ENCODE measurements around the gene PLEKHA7.
"Not testable (repeated sequence)": the region's sequence is repeated elsewhere in the genome, so short reads cannot be mapped to it uniquely, and the experiment has no call there.

The PLEKHA7 gene

GRCh38 chr11:16933291-16933690, 80.9 kb downstream of the PLEKHA7 start:
- TF ChIP-seq POLR2A (IDR thresholded peaks at IDR 0.05; ENCODE audit: low read length) (no peak), GATA1 (IDR thresholded peaks at IDR 0.05; ENCODE audit: low read depth, low read length) (no peak)
- no peak for DNase-seq

GRCh38 chr11:16928044-16928443, 86.2 kb downstream of the PLEKHA7 start:
- DNase-seq = no peak
- TF ChIP-seq GATA1 (IDR thresholded peaks at IDR 0.05; ENCODE audit: low read depth, low read length) (no peak), POLR2A (IDR thresholded peaks at IDR 0.05; ENCODE audit: low read length) (no peak)

DNA sequence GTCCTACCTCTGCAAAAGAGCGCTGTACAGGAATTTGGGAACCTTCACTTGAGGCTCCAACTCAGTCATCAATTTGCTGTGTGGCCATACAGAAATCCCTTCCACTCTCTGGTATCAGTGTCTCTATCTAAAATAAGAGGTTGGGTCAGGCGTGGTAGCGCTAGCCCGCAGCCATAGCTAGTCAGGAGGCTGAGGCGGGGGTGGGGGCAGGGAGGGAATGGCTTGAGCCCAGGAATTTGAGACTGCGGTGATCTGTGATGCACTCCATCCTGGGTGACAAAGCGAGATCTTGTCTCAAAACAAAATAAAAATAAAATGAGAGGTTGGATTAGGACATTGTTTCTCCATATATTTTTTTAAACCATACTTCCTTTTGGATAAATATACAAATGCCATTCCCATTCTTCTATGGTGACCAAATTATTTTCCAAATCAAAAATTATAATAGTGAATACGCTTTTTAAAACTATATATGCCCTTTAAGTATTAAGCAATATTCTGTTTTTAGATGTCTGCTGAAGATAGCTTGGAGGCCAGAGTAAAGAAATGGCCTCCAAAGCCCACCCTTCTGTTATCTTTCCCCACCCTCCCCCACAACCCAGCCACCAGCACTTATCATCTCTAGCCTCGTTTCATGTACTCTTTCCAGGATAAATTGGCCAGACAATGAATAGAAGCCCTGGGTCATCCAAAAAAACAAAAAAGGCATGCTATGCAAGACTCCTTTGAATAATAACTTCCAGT, 87.2 kb downstream of the PLEKHA7 start:
- no peak for TF ChIP-seq GATA1 (IDR thresholded peaks at IDR 0.05; ENCODE audit: low read depth, low read length)
- peak; percentile 3 to 28 for DNase-seq

DNA sequence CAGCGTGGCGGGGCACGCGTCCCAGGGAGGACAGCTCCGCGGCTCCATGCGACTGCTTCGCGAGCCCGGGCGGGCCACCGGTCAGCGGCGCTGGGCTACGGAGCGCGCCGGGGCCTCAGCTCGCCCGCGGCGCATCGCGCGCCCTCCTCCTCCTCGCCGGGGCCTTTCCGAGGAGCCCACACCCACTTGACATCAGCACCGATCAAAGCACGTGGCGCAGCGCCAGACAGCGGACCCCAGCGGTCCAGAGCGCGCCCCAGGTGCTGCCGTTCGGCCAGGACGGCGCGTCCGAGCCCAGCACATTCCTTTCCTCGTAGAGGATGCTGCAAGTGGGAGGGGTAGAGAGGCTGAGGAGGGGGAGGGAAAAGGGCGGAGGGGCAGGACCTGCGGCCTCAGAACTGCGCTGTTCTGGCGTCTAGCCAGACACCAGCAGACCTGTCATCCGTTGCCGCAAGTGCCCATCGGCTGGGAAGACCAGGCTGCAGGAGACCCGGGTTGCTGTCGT, 88.6 kb downstream of the PLEKHA7 start:
- no peak for TF ChIP-seq POLR2A (IDR thresholded peaks at IDR 0.05; ENCODE audit: low read length)
- no peak for TF ChIP-seq GATA1 (IDR thresholded peaks at IDR 0.05; ENCODE audit: low read depth, low read length)
- peak in 1 of 2 experiments; percentile 33 for DNase-seq

DNA sequence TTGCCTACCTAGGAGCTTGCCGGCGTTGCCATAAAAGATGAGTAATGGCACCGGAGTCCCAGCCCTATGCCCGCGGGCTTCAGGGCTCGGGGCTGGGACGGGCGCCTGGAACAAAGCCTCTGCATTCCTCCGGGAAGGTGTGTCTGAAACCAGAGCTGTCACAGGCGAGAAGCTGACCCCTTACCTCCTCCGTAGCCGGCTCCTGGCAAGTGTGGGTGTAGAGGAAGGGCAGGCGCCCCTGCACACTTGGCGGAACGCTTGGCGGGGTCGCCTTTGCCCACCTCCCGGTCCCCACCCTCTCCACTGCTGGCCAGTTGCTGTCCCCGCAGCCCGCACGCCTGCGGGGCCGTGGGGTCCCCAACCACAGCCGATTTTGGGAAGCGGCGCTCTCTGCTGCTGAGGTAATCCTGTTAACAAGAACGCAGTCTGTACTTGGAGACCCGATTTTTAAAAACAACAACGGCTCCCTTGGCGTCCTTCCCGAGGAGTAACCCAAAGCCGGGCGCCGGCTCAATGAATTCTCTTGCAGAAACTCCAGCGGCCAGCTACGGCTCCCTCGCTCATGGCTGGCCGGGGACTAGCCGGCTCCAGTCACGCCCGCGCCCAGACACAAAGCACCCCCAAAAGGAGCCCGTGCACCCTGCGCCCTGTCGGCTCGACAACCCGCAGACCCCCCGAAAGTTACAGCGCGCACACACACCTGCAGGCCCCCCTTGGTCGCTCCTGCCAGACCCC, 89.2 kb downstream of the PLEKHA7 start:
- no peak for DNase-seq
- TF ChIP-seq GATA1 (IDR thresholded peaks at IDR 0.05; ENCODE audit: low read depth, low read length) (no peak), POLR2A (IDR thresholded peaks at IDR 0.05; ENCODE audit: low read length) (no peak)

DNA sequence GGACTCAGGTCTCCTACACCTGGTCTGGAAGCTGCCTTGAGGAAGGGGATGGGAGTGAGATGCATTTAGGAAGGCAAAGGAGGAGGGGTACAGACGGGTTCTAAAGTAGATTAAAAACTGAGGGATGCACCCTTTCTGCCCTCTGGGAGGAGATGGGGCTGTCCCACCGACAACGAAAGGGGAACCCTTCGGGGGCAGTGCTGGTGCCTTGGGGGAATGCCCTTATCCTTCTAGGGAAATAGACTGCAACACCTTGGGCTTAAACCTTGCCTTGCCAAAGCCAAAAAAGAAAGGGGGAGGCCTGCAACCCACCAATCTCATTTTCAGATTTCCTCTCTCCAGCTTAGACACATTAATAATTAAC, 89.8 kb downstream of the PLEKHA7 start:
- DNase-seq = no peak
- TF ChIP-seq POLR2A (IDR thresholded peaks at IDR 0.05; ENCODE audit: low read length) (no peak), GATA1 (IDR thresholded peaks at IDR 0.05; ENCODE audit: low read depth, low read length) (no peak)

GRCh38 chr11:16923987-16924386, 90.2 kb downstream of the PLEKHA7 start:
- DNase-seq = no peak
- TF ChIP-seq POLR2A (IDR thresholded peaks at IDR 0.05; ENCODE audit: low read length) = no peak
- TF ChIP-seq GATA1 (IDR thresholded peaks at IDR 0.05; ENCODE audit: low read depth, low read length) = no peak

GRCh38 chr11:16921668-16922067, 92.5 kb downstream of the PLEKHA7 start:
- no peak for TF ChIP-seq POLR2A (IDR thresholded peaks at IDR 0.05; ENCODE audit: low read length)
- DNase-seq = no peak

GRCh38 chr11:16921019-16921418, 93.2 kb downstream of the PLEKHA7 start:
- no peak for TF ChIP-seq GATA1 (IDR thresholded peaks at IDR 0.05; ENCODE audit: low read depth, low read length)
- no peak for TF ChIP-seq POLR2A (IDR thresholded peaks at IDR 0.05; ENCODE audit: low read length)
- DNase-seq = no peak

DNA sequence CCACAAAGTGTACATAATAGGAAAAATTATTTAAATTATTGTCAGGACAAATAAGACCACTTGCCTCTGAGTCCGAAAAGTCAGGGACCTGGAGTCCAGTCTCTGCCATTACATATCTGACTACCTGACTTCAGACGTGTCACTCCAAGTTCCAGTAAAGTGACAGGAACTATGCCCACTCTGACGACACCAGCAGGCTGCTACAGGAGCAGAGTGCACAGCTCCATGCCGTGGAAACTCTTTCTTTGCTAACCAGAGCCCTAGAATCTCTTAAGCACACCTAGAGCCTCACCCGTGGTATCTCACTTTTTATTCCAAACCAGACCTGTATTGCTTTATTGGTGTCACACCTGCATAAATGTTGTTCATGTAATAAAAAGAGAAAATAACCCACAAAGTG, 93.7 kb downstream of the PLEKHA7 start:
- DNase-seq = no peak
- no peak for TF ChIP-seq GATA1 (IDR thresholded peaks at IDR 0.05; ENCODE audit: low read depth, low read length)
- no peak for TF ChIP-seq POLR2A (IDR thresholded peaks at IDR 0.05; ENCODE audit: low read length)

DNA sequence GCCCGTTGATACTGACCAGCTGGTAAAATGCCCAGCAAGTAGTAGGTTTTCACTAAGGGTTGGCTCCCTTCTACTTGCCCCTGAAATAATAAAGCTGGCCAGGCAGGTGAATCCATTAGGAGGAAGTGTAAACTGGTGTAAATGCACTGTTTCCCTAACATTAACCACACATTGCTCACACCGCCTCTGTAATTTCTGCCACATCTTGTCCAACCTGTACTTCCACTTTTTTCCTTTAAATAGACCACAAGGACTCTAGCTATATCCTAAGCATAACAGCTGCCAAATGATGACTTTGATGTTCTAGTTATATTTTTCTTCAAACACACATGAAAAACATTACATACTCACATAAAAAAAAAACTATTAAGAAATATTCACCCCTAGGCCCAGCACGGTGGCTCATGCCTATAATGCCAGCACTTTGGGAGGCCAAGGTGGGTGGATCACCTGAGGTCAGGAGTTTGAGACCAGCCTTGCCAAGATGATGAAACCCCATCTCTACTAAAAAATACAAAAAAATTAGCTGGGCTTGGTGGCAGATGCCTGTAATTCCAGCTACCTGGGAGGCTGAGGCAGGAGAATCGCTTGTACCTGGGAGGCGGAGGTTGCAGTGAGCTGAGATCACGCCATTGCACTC, 95.6 kb downstream of the PLEKHA7 start:
- DNase-seq = not testable (repeated sequence)

DNA sequence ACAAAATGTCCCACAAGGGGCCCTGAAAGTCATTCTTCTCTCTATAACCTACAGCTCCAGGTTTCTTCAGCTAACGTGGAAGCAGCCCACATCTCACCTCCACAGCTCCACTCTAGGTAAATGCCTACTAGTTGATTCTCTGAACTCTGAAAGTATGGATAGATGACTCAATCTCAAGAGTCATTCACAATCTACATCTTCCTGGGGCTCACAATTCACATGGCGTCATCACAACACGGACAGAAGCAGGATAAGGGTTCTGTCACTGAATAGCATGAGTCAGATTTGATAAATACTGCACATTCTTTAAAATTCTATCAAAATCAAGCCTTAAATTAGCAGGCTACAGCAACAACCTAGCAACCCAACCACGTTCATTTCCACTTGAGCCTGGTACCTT, 96.3 kb downstream of the PLEKHA7 start:
- no peak for DNase-seq
- TF ChIP-seq GATA1 (IDR thresholded peaks at IDR 0.05; ENCODE audit: low read depth, low read length) (no peak), POLR2A (IDR thresholded peaks at IDR 0.05; ENCODE audit: low read length) (no peak)

- no peak for DNase-seq
- TF ChIP-seq POLR2A (IDR thresholded peaks at IDR 0.05; ENCODE audit: low read length) (no peak), GATA1 (IDR thresholded peaks at IDR 0.05; ENCODE audit: low read depth, low read length) (no peak)
Measured at GRCh38 chr11:16912692-16913111, 101.5 kb downstream of the PLEKHA7 start.

- DNase-seq = no peak
- TF ChIP-seq GATA1 (IDR thresholded peaks at IDR 0.05; ENCODE audit: low read depth, low read length) (no peak), POLR2A (IDR thresholded peaks at IDR 0.05; ENCODE audit: low read length) (no peak)
Measured at GRCh38 chr11:16911658-16912057, 102.6 kb downstream of the PLEKHA7 start.

DNA sequence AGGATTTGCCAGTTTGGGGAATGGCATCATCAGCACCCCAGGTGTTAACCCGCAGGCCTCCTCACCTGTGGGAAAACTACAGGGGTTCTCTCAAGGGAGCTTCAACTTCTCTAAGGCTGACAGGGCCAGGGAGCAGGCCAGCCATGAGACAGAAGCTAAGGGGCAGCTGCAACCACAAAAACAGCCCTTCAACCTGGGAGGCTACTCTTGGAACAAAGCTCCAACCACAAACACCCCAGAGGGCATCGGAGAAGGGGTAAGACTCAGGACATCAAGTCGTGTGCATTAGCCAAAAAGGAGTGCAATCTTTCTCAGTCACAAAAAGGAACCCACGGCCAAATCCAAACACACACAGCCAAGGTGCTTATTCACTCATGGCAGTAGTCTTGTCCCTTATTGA, 103.0 kb downstream of the PLEKHA7 start:
- DNase-seq = no peak
- TF ChIP-seq POLR2A (IDR thresholded peaks at IDR 0.05; ENCODE audit: low read length) = no peak
- TF ChIP-seq GATA1 (IDR thresholded peaks at IDR 0.05; ENCODE audit: low read depth, low read length) = no peak
